ENCODE data around the gene NARF. TPM values are rescaled to one million over a fixed set of nuclear protein-coding genes. Genes with fewer than 3 reads are reported as not detected.

The NARF gene
- total RNA-seq, 1 experiment from 2014 or later = 59.5 TPM

Other genes with a start within 250 kb of the NARF start
- 35.0 and 36.6 TPM in 2 replicates for gene CCDC57, start 245.9 kb upstream of the NARF start, total RNA-seq (2014; rRNA removed)
- gene SLC16A3, start 229.7 kb upstream of the NARF start, total RNA-seq (2014; rRNA removed) = 286 and 447 TPM in 2 replicates
- 58.6 and 73.5 TPM in 2 replicates for gene CSNK1D, start 185.0 kb upstream of the NARF start, total RNA-seq (2014; rRNA removed)
- gene CD7, start 141.1 kb upstream of the NARF start, total RNA-seq (2014; rRNA removed) = 0.15 and 0.98 TPM in 2 replicates
- gene SECTM1, start 125.0 kb upstream of the NARF start, total RNA-seq (2014; rRNA removed) = 56.0 and 61.7 TPM in 2 replicates
- 0.46 and 1.2 TPM in 2 replicates for gene TEX19, start 99.5 kb upstream of the NARF start, total RNA-seq (2014; rRNA removed)
- not detected in 2 replicates for gene UTS2R, start 87.0 kb upstream of the NARF start, total RNA-seq (2014; rRNA removed)
- gene HEXD, start 40.4 kb upstream of the NARF start, total RNA-seq (2014; rRNA removed) = 12.7 and 18.3 TPM in 2 replicates
- gene OGFOD3, start 40.2 kb upstream of the NARF start, total RNA-seq (2014; rRNA removed) = 56.1 and 79.2 TPM in 2 replicates
- gene CYBC1, start 8.0 kb upstream of the NARF start, total RNA-seq (2014; rRNA removed) = 63.6 and 77.2 TPM in 2 replicates
- 60.5 and 71.0 TPM in 2 replicates for gene FOXK2, start 61.0 kb downstream of the NARF start, total RNA-seq (2014; rRNA removed)
- gene WDR45B, start 189.7 kb downstream of the NARF start, total RNA-seq (2014; rRNA removed) = 101 and 110 TPM in 2 replicates
- gene RAB40B, start 240.0 kb downstream of the NARF start, total RNA-seq (2014; rRNA removed) = 16.5 and 22.4 TPM in 2 replicates